CD8-positive, alpha-beta memory T cell (primary cell): ENCODE data around the gene RNASE3. TPM values are rescaled to one million over a fixed set of nuclear protein-coding genes. Genes with fewer than 3 reads are reported as not detected.
A peak's percentile ranks its signal among the peaks of the same experiment; 100 is the strongest.
"Not testable (repeated sequence)": the region's sequence is repeated elsewhere in the genome, so short reads cannot be mapped to it uniquely, and the experiment has no call there.

Experiments used
- CTCF ChIA-PET: fragments of 350-600 bp; sonication (Branson Sonifier 250); formaldehyde crosslinking; loops from one replicate; lab custom pipeline; 2021; ENCODE audit warnings: antibody characterized with exemption; lab: Charles Lee
- POLR2A ChIA-PET: fragments of 350-600 bp; sonication (Branson Sonifier 250); formaldehyde crosslinking; loops from one replicate; lab custom pipeline; 2021; ENCODE audit warnings: antibody characterized with exemption; lab: Charles Lee
- DNase-seq, 5 donors: peaks; one replicate each; pipeline versions ENCODE4 v3.0.0 to v3.0.0-alpha.2; 2020 to 2022; ENCODE audit warnings: mixed read lengths in 1 of 5
- H3K27ac ChIP-seq: one replicate; pipeline ENCODE4 v1.7.0; 2013; ENCODE audit warnings: low read depth, mild to moderate bottlenecking, low read length, moderate library complexity
- H3K27me3 ChIP-seq: 2 replicates; pipeline ENCODE4 v1.7.0; 2013; ENCODE audit warnings: low read length, mild to moderate bottlenecking; ENCODE audit not compliant: insufficient read depth, poor library complexity, severe bottlenecking
- H3K36me3 ChIP-seq: 2 replicates; pipeline ENCODE4 v1.7.0; 2013; ENCODE audit warnings: mild to moderate bottlenecking, low read length, moderate library complexity; ENCODE audit not compliant: insufficient read depth
- H3K4me1 ChIP-seq: 2 replicates; pipeline ENCODE4 v1.7.0; 2013; ENCODE audit warnings: mild to moderate bottlenecking, low read length, moderate library complexity; ENCODE audit not compliant: insufficient read depth
- H3K4me3 ChIP-seq: 2 replicates; pipeline ENCODE4 v1.7.0; 2013; ENCODE audit warnings: mild to moderate bottlenecking, low read length
- H3K9me3 ChIP-seq: 2 replicates; pipeline ENCODE4 v1.7.0; 2013; ENCODE audit warnings: mild to moderate bottlenecking, low read length
- H3K27ac Mint-ChIP-seq, 8 donors: one replicate each; pipeline ENCODE4 v1.8.0; 2020 to 2021; ENCODE audit warnings: mixed read lengths in 8 of 8, mild to moderate bottlenecking in 6 of 8, inconsistent platforms in 3 of 8, moderate library complexity in 3 of 8
- H3K27me3 Mint-ChIP-seq, 2 donors: one replicate each; pipeline ENCODE4 v1.8.0; 2020 to 2021; ENCODE audit warnings: mixed read lengths in 2 of 2, mild to moderate bottlenecking in 1 of 2, moderate library complexity in 1 of 2
- H3K36me3 Mint-ChIP-seq, 3 donors: one replicate each; pipeline ENCODE4 v1.8.0; 2020 to 2021; ENCODE audit warnings: mixed read lengths in 3 of 3, inconsistent platforms in 1 of 3, mild to moderate bottlenecking in 1 of 3
- H3K4me1 Mint-ChIP-seq, 3 donors: one replicate each; pipeline ENCODE4 v1.8.0; 2020 to 2021; ENCODE audit warnings: mixed read lengths in 3 of 3, inconsistent platforms in 1 of 3, mild to moderate bottlenecking in 1 of 3
- H3K4me3 Mint-ChIP-seq, 7 donors: one replicate each; pipeline ENCODE4 v1.8.0; 2020 to 2021; ENCODE audit warnings: mixed read lengths in 7 of 7, mild to moderate bottlenecking in 6 of 7, moderate library complexity in 4 of 7, inconsistent platforms in 2 of 7
- H3K9me3 Mint-ChIP-seq, 5 donors: one replicate each; pipeline ENCODE4 v1.8.0; 2020 to 2022; ENCODE audit warnings: mixed read lengths in 5 of 5, mild to moderate bottlenecking in 3 of 5, moderate library complexity in 2 of 5, inconsistent platforms in 1 of 5
- polyA plus RNA-seq: library from polyadenylated mRNA; unstranded; fragments of 300-500 nt; fragmentation: Illumina TruSeq; gene quantifications from one replicate; pipeline ENCODE4 v1.2.3, GENCODE V29; 2021
- total RNA-seq, 2 experiments: library from RNA; stranded (reverse); gene quantifications; one replicate each; pipeline ENCODE4 v1.2.3, GENCODE V29; 2021

Gene RNASE3
- total and polyA plus RNA-seq, 3 experiments from 2014 or later = not detected

DNA sequence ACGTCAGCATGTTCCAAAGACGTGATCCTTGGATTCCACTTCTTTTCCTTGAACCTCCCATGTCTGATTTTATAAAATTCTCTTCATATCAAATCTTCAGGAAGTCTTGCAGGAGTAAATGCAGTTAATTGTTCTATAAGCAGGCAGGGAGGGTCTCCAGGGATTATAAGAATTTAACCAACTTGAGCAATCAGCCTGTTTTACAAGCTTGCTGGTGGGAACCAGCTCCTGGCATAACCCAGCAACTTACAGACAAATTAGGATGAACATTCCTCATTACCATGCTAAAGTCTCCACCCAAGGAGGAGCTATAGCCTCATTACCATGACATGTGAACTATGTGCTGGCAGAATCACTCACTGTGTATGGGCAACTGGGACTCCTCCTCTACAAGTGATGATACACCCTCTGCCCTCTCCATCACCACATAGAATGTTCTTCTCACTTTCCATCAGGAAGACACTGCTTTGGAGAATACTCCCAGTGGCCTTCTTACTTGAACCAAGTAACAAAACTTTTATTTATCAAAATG is 32.6 kb downstream of the RNASE3 start:
- H3K9me3 Mint-ChIP-seq, H3K27me3 ChIP-seq, H3K36me3 ChIP-seq, CTCF ChIA-PET, H3K4me3 Mint-ChIP-seq, H3K27ac Mint-ChIP-seq, H3K4me1 ChIP-seq, H3K9me3 ChIP-seq, H3K4me1 Mint-ChIP-seq, H3K4me3 ChIP-seq, POLR2A ChIA-PET, DNase-seq, H3K27ac ChIP-seq: not testable (repeated sequence)
- H3K27me3 Mint-ChIP-seq = peaks cover 7 to 60% of the 10 kb centered on the region in 2 donors
- H3K36me3 Mint-ChIP-seq = peaks cover 0 to 13% (median 1%) of the 10 kb centered on the region in 3 donors

DNA sequence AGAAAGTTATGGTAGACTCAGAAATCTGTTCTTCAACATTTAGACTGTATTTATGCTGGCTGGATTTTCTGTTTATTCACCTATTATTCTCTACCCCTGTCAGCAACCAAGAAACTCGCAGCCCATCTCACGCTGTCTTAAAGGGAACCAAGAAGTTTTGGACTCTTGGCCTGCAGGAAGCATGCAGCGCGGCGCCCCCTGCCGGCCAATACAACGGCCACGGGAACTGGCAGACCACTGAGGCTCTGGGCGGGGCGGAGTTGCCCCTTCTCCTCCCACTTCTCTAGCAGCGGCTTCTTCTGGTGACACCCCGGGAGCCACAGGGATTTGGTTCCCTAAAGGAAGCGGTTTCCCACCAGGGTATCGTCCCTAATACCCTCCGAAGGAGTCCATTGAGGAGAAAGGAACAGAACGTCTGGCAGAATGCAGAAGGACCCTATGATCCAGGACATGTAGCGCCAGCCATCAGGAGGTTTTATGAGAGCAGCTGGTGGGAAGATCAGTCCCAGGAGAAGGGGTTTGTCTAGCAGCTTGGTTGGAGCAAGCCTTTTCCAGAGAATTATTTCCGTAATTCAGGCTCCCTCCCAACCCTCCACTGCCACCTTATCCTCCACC is 43.1 kb downstream of the RNASE3 start:
- H3K4me3 ChIP-seq = no peak overlapping the region

DNA sequence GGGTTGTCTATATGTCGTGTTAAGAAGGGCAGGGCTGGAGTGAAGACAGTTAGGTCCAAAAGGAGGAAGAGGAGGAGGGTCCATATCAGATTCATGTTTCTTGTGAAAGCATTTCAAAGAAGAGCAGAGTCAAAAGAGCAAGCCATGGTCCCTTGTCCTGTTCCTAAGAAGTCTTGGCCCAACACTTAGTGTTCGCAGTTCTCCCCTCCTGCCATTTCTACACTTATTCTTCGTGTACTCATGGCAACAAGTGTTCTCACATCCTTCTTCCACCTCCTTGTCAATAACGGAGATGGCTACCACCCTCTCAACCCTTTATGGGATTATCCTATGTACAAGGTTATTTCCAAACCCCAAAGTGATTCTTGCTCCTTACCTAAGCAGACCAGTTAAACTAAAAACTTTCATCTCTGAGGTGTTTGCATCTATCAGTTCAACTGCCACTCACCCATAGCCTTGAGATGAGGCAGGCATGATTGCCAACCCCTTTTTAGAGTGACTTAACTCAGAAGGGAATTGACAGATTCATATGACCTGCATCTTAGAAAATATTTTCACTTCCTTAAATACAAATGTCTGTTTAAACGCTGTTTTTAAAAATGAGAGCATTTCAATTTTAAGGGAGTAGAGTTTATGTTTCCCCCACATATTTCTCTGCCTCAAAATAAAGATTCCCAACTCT is 44.3 kb downstream of the RNASE3 start:
- Mint-ChIP-seq H3K36me3 (no peaks in the 10 kb centered on the region), H3K9me3 (no peaks in the 10 kb centered on the region), H3K27ac (no peak overlapping the region), H3K4me1 (no peaks in the 10 kb centered on the region), H3K4me3 (no peak overlapping the region), H3K27me3 (peaks cover 6 to 39% of the 10 kb centered on the region in 2 donors)
- Histone ChIP-seq H3K4me1 (no peaks in the 10 kb centered on the region), H3K27me3 (no peaks in the 10 kb centered on the region), H3K9me3 (no peaks in the 10 kb centered on the region), H3K4me3 (no peak overlapping the region), H3K36me3 (no peaks in the 10 kb centered on the region), H3K27ac (no peak overlapping the region)
- CTCF ChIA-PET = no interaction called here
- no peak for DNase-seq
- POLR2A ChIA-PET = no interaction called here

More for the DNA sequence above, 43.1 kb downstream of the RNASE3 start:
- H3K4me1 Mint-ChIP-seq = no peaks in the 10 kb centered on the region
- no peaks in the 10 kb centered on the region for H3K4me1 ChIP-seq
- no peak overlapping the region for H3K4me3 Mint-ChIP-seq
- peaks cover 6 to 44% of the 10 kb centered on the region in 2 donors for H3K27me3 Mint-ChIP-seq
- no peak overlapping the region for H3K27ac Mint-ChIP-seq
- H3K27ac ChIP-seq = no peak overlapping the region
- no peaks in the 10 kb centered on the region for H3K36me3 Mint-ChIP-seq
- H3K27me3 ChIP-seq = no peaks in the 10 kb centered on the region
- no peaks in the 10 kb centered on the region for H3K9me3 ChIP-seq
- H3K36me3 ChIP-seq = no peaks in the 10 kb centered on the region
- ChIA-PET CTCF (interaction anchor here (1.2 kb wide), 1 partner anchor 37 kb away, joined by 5 read pairs; no protein-coding TSS in a partner anchor), POLR2A (no interaction called here)
- peak in 2 of 5 donors; percentile 0 to 4 for DNase-seq
- H3K9me3 Mint-ChIP-seq = no peaks in the 10 kb centered on the region

Other genes starting within 250 kb of the RNASE3 start
- not detected for gene OR6S1, start 249.7 kb upstream of the RNASE3 start, total RNA-seq
- not detected for gene OR6S1, start 249.7 kb upstream of the RNASE3 start, polyA plus RNA-seq
- under 1 TPM in 1 of 2 experiments, not detected in 1; 0.57 TPM for gene RNASE4, start 206.8 kb upstream of the RNASE3 start, total RNA-seq
- gene RNASE4, start 206.8 kb upstream of the RNASE3 start, polyA plus RNA-seq = 2.3 TPM
- gene ANG, start 202.6 kb upstream of the RNASE3 start, total RNA-seq = under 1 TPM; 0.39 to 0.58 TPM
- 1.4 TPM for gene ANG, start 202.6 kb upstream of the RNASE3 start, polyA plus RNA-seq
- not detected for gene EDDM3A, start 145.5 kb upstream of the RNASE3 start, total RNA-seq
- not detected for gene EDDM3A, start 145.5 kb upstream of the RNASE3 start, polyA plus RNA-seq
- not detected for gene EDDM3B, start 123.0 kb upstream of the RNASE3 start, total RNA-seq
- gene EDDM3B, start 123.0 kb upstream of the RNASE3 start, polyA plus RNA-seq = not detected
- under 1 TPM; 0.74 to 0.95 TPM for gene RNASE6, start 110.1 kb upstream of the RNASE3 start, total RNA-seq
- gene RNASE6, start 110.1 kb upstream of the RNASE3 start, polyA plus RNA-seq = 9.8 TPM
- gene RNASE1, start 88.5 kb upstream of the RNASE3 start, total RNA-seq = 1 to 10 TPM; 3.5 to 4.3 TPM
- gene RNASE1, start 88.5 kb upstream of the RNASE3 start, polyA plus RNA-seq = not detected
- not detected for gene RNASE2, start 64.1 kb downstream of the RNASE3 start, total RNA-seq
- not detected for gene RNASE2, start 64.1 kb downstream of the RNASE3 start, polyA plus RNA-seq
- gene METTL17, start 98.6 kb downstream of the RNASE3 start, total RNA-seq = 100 to 1,000 TPM; 102 to 107 TPM
- gene METTL17, start 98.6 kb downstream of the RNASE3 start, polyA plus RNA-seq = 43.9 TPM
- gene SLC39A2, start 107.9 kb downstream of the RNASE3 start, total RNA-seq = under 1 TPM in 1 of 2 experiments, not detected in 1; 0.16 TPM
- gene SLC39A2, start 107.9 kb downstream of the RNASE3 start, polyA plus RNA-seq = not detected
- gene NDRG2, start 133.7 kb downstream of the RNASE3 start, total RNA-seq = 1 to 10 TPM; 4.8 to 5.0 TPM
- 19.9 TPM for gene NDRG2, start 133.7 kb downstream of the RNASE3 start, polyA plus RNA-seq
- not detected for gene TPPP2, start 138.8 kb downstream of the RNASE3 start, total RNA-seq
- not detected for gene TPPP2, start 138.8 kb downstream of the RNASE3 start, polyA plus RNA-seq
- not detected for gene RNASE13, start 143.4 kb downstream of the RNASE3 start, total RNA-seq
- not detected for gene RNASE13, start 143.4 kb downstream of the RNASE3 start, polyA plus RNA-seq
- not detected for gene RNASE7, start 151.0 kb downstream of the RNASE3 start, total RNA-seq
- gene RNASE7, start 151.0 kb downstream of the RNASE3 start, polyA plus RNA-seq = not detected
- gene RNASE8, start 166.4 kb downstream of the RNASE3 start, total RNA-seq = not detected
- not detected for gene RNASE8, start 166.4 kb downstream of the RNASE3 start, polyA plus RNA-seq
- gene ARHGEF40, start 178.9 kb downstream of the RNASE3 start, total RNA-seq = under 1 TPM; 0.16 to 0.39 TPM
- gene ARHGEF40, start 178.9 kb downstream of the RNASE3 start, polyA plus RNA-seq = 0.40 TPM
- 1 to 10 TPM; 7.0 to 8.2 TPM for gene ZNF219, start 207.3 kb downstream of the RNASE3 start, total RNA-seq
- gene ZNF219, start 207.3 kb downstream of the RNASE3 start, polyA plus RNA-seq = 1.3 TPM
- not detected for gene TMEM253, start 209.7 kb downstream of the RNASE3 start, total RNA-seq
- gene TMEM253, start 209.7 kb downstream of the RNASE3 start, polyA plus RNA-seq = not detected